Tibial nerve (tissue), 4 donors: Measurements from ENCODE around the gene PEX14.

Experiments used
- CTCF ChIP-seq, 5 experiments: fragments of 200-600 bp in 3 of 5; fragments of 450-650 bp in 2 of 5; sonication (generic) in 3 of 5; IDR thresholded peaks; one replicate each; pipeline ENCODE4 v1.5.1; 2016 to 2019; ENCODE audit warnings: antibody characterized with exemption in 5 of 5, mild to moderate bottlenecking in 3 of 5, moderate library complexity in 2 of 5
- EP300 ChIP-seq, 2 donors: sonication (generic); formaldehyde crosslinking; IDR thresholded peaks; one replicate each; pipeline ENCODE4 v1.6.1; 2017; ENCODE audit warnings: antibody characterized with exemption in 2 of 2, mild to moderate bottlenecking in 1 of 2
- POLR2A ChIP-seq, 2 donors: fragments of 450-650 bp; IDR thresholded peaks; one replicate each; pipeline ENCODE4 v1.6.1; 2017; ENCODE audit warnings: antibody characterized with exemption in 2 of 2, mild to moderate bottlenecking in 2 of 2, moderate library complexity in 2 of 2

GRCh38 chr1:10433790-10434189 lies 41.0 kb upstream of the PEX14 start:
- TF ChIP-seq CTCF (IDR thresholded peaks at IDR 0.05): no peak
- no peak for TF ChIP-seq POLR2A (IDR thresholded peaks at IDR 0.05)
- no peak for TF ChIP-seq EP300 (IDR thresholded peaks at IDR 0.05)
